OCI-LY1 (cell line): ENCODE data around the gene TRPM4.

Experiments used
- H2AFZ ChIP-seq: fragments of 200-600 bp; sonication (generic), shearing (Covaris generic); 2 replicates; pipeline ENCODE4 v1.6.0; 2014; ENCODE audit warnings: antibody characterized with exemption, mild to moderate bottlenecking, low read length
- H3F3A ChIP-seq: fragments of 200-600 bp; sonication (generic), shearing (Covaris generic); 2 replicates; pipeline ENCODE4 v1.6.0; 2014; ENCODE audit warnings: mild to moderate bottlenecking, antibody characterized with exemption, low read length, moderate library complexity; ENCODE audit not compliant: insufficient read depth
- H3K27ac ChIP-seq: fragments of 200-600 bp; sonication (generic); 2 replicates; pipeline ENCODE4 v1.5.1; 2014; ENCODE audit warnings: low read length, mixed run types, mild to moderate bottlenecking, low read depth; ENCODE audit not compliant: poor library complexity, severe bottlenecking
- H3K27me3 ChIP-seq: fragments of 200-600 bp; sonication (generic); 2 replicates; pipeline ENCODE4 v1.6.0; 2014; ENCODE audit warnings: antibody characterized with exemption, mild to moderate bottlenecking, low read length, moderate library complexity; ENCODE audit not compliant: insufficient read depth
- H3K36me3 ChIP-seq: fragments of 200-600 bp; sonication (generic); 2 replicates; pipeline ENCODE4 v1.6.1; 2014; ENCODE audit warnings: mild to moderate bottlenecking, antibody characterized with exemption, low read length, moderate library complexity, mixed read lengths; ENCODE audit not compliant: insufficient read depth
- H3K4me1 ChIP-seq: fragments of 200-600 bp; sonication (generic); 2 replicates; pipeline ENCODE4 v1.5.1; 2014; ENCODE audit warnings: mild to moderate bottlenecking, low read length, moderate library complexity; ENCODE audit not compliant: insufficient read depth, severe bottlenecking
- H3K4me2 ChIP-seq: fragments of 200-600 bp; sonication (generic), shearing (Covaris generic); 2 replicates; pipeline ENCODE4 v1.6.1; 2014; ENCODE audit warnings: low read length
- H3K4me3 ChIP-seq: fragments of 200-600 bp; sonication (generic); 2 replicates; pipeline ENCODE4 v1.5.1; 2014; ENCODE audit warnings: low read length, low read depth, mild to moderate bottlenecking, mixed read lengths; ENCODE audit not compliant: poor library complexity, severe bottlenecking
- H3K79me2 ChIP-seq: fragments of 200-600 bp; shearing (Covaris generic); 2 replicates; pipeline ENCODE4 v1.6.1; 2016; ENCODE audit warnings: mixed run types, low read length, mixed read lengths; ENCODE audit not compliant: insufficient read depth
- H3K9ac ChIP-seq: fragments of 200-600 bp; sonication (generic), shearing (Covaris generic); 2 replicates; pipeline ENCODE4 v1.6.1; 2014; ENCODE audit warnings: mild to moderate bottlenecking, low read length, mixed read lengths
- H3K9me2 ChIP-seq: fragments of 200-600 bp; sonication (generic), shearing (Covaris generic); 2 replicates; pipeline ENCODE4 v1.6.1; 2014; ENCODE audit warnings: low read depth, mild to moderate bottlenecking, low read length, mixed read lengths
- H3K9me3 ChIP-seq: fragments of 200-600 bp; shearing (Covaris generic); 2 replicates; pipeline ENCODE4 v1.6.1; 2014; ENCODE audit warnings: low read length, mixed read lengths
- H4K20me1 ChIP-seq: fragments of 200-600 bp; sonication (generic), shearing (Covaris generic); 2 replicates; pipeline ENCODE4 v1.6.0; 2016; ENCODE audit warnings: mild to moderate bottlenecking, low read length; ENCODE audit not compliant: insufficient read depth
- EZH2 ChIP-seq: fragments of 200-600 bp; sonication (generic), shearing (Covaris generic); IDR thresholded peaks from 2 replicates; pipeline ENCODE4 v1.8.0; 2017; ENCODE audit warnings: borderline replicate concordance, mixed run types, mild to moderate bottlenecking, antibody characterized with exemption, low read length, moderate library complexity, mixed read lengths
- TF ChIP-seq, protein P1 (sequence below): fragments of 200-600 bp; sonication (generic), shearing (Covaris generic); IDR thresholded peaks from 2 replicates; pipeline ENCODE4 v1.5.1; 2017; ENCODE audit warnings: mild to moderate bottlenecking, antibody characterized with exemption, low read length, moderate library complexity, mixed read lengths

Gene TRPM4

GRCh38 chr19:49167857-49168409 is 10.3 kb downstream of the TRPM4 start:
- H3K27ac ChIP-seq: no peak overlapping the region
- no peaks in the 10 kb centered on the region for H3F3A ChIP-seq
- H3K9me3 ChIP-seq: no peaks in the 10 kb centered on the region
- no peak overlapping the region for H2AFZ ChIP-seq
- H3K79me2 ChIP-seq: no peaks in the 10 kb centered on the region
- H3K9me2 ChIP-seq: no peaks in the 10 kb centered on the region
- H3K36me3 ChIP-seq: no peaks in the 10 kb centered on the region
- H3K4me1 ChIP-seq: no peaks in the 10 kb centered on the region
- H4K20me1 ChIP-seq: no peaks in the 10 kb centered on the region
- no peaks in the 10 kb centered on the region for H3K27me3 ChIP-seq
- H3K4me3 ChIP-seq: no peak overlapping the region
- TF ChIP-seq, protein P1, sequence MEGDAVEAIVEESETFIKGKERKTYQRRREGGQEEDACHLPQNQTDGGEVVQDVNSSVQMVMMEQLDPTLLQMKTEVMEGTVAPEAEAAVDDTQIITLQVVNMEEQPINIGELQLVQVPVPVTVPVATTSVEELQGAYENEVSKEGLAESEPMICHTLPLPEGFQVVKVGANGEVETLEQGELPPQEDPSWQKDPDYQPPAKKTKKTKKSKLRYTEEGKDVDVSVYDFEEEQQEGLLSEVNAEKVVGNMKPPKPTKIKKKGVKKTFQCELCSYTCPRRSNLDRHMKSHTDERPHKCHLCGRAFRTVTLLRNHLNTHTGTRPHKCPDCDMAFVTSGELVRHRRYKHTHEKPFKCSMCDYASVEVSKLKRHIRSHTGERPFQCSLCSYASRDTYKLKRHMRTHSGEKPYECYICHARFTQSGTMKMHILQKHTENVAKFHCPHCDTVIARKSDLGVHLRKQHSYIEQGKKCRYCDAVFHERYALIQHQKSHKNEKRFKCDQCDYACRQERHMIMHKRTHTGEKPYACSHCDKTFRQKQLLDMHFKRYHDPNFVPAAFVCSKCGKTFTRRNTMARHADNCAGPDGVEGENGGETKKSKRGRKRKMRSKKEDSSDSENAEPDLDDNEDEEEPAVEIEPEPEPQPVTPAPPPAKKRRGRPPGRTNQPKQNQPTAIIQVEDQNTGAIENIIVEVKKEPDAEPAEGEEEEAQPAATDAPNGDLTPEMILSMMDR: no peak
- no peak for TF ChIP-seq EZH2
- H3K4me2 ChIP-seq: no peak overlapping the region
- no peak overlapping the region for H3K9ac ChIP-seq

- Histone ChIP-seq H3K9ac (no peak overlapping the region), H3K79me2 (no peaks in the 10 kb centered on the region), H3K9me2 (no peaks in the 10 kb centered on the region), H2AFZ (no peak overlapping the region), H3K4me1 (no peaks in the 10 kb centered on the region), H4K20me1 (no peaks in the 10 kb centered on the region), H3K4me2 (no peak overlapping the region), H3K27me3 (no peaks in the 10 kb centered on the region), H3F3A (no peaks in the 10 kb centered on the region), H3K36me3 (no peaks in the 10 kb centered on the region), H3K27ac (no peak overlapping the region), H3K9me3 (no peaks in the 10 kb centered on the region), H3K4me3 (no peak overlapping the region)
- TF ChIP-seq, protein P1: no peak
Observed at GRCh38 chr19:49168421-49168820, 10.8 kb downstream of the TRPM4 start.

GRCh38 chr19:49173198-49173597 is 15.6 kb downstream of the TRPM4 start:
- no peaks in the 10 kb centered on the region for H3K79me2 ChIP-seq
- no peaks in the 10 kb centered on the region for H3K4me1 ChIP-seq
- H3K9me2 ChIP-seq: no peaks in the 10 kb centered on the region
- H4K20me1 ChIP-seq: no peaks in the 10 kb centered on the region
- no peak for TF ChIP-seq EZH2
- TF ChIP-seq, protein P1: no peak
- H3K4me2 ChIP-seq: no peak overlapping the region
- H3K36me3 ChIP-seq: no peaks in the 10 kb centered on the region
- no peaks in the 10 kb centered on the region for H3K27me3 ChIP-seq
- no peak overlapping the region for H2AFZ ChIP-seq
- no peak overlapping the region for H3K4me3 ChIP-seq
- H3F3A ChIP-seq: no peaks in the 10 kb centered on the region
- H3K27ac ChIP-seq: no peak overlapping the region
- H3K9me3 ChIP-seq: no peaks in the 10 kb centered on the region
- no peak overlapping the region for H3K9ac ChIP-seq
